Hepatocyte (in vitro differentiated cells): ENCODE results near the gene ZP1. TPM values are rescaled to one million over a fixed set of nuclear protein-coding genes. Genes with fewer than 3 reads are reported as not detected.
A peak's percentile ranks its signal among the peaks of the same experiment; 100 is the strongest.

Experiments
- DNase-seq: peaks from one replicate; pipeline ENCODE4 v3.0.0-alpha.2; 2016; ENCODE audit warnings: low spot score
- H2AFZ ChIP-seq: fragments of 200-600 bp; sonication (generic); 2 replicates; pipeline ENCODE4 v1.6.0; 2016; ENCODE audit warnings: antibody characterized with exemption, mild to moderate bottlenecking
- H3K27ac ChIP-seq: fragments of 200-600 bp; sonication (generic); 2 replicates; pipeline ENCODE4 v1.5.1; 2016; ENCODE audit warnings: mild to moderate bottlenecking
- H3K27me3 ChIP-seq: fragments of 200-600 bp; sonication (generic); 2 replicates; pipeline ENCODE4 v1.6.1; 2016
- H3K36me3 ChIP-seq: fragments of 200-600 bp; sonication (generic); replicated peaks from 2 replicates; pipeline ENCODE4 v1.5.1; 2016; ENCODE audit warnings: low read depth; ENCODE audit not compliant: insufficient read depth
- H3K4me1 ChIP-seq: fragments of 200-600 bp; sonication (generic); 2 replicates; pipeline ENCODE4 v1.5.1; 2016; ENCODE audit warnings: mild to moderate bottlenecking, moderate library complexity; ENCODE audit not compliant: insufficient read depth
- H3K4me2 ChIP-seq: fragments of 200-600 bp; sonication (generic); 2 replicates; pipeline ENCODE4 v1.6.0; 2016
- H3K4me3 ChIP-seq: fragments of 200-600 bp; sonication (generic); 2 replicates; pipeline ENCODE4 v1.5.1; 2016; ENCODE audit warnings: mild to moderate bottlenecking
- H3K79me2 ChIP-seq: fragments of 200-600 bp; sonication (generic); 2 replicates; pipeline ENCODE4 v1.6.0; 2017; ENCODE audit warnings: mild to moderate bottlenecking
- H3K9me2 ChIP-seq: fragments of 200-600 bp; sonication (generic); replicated peaks from 2 replicates; pipeline ENCODE4 v1.6.0; 2017; ENCODE audit warnings: mild to moderate bottlenecking; ENCODE audit not compliant: insufficient read depth
- H3K9me3 ChIP-seq: fragments of 200-600 bp; sonication (generic); 2 replicates; pipeline ENCODE4 v1.5.1; 2016; ENCODE audit warnings: low read depth, mild to moderate bottlenecking
- H4K20me1 ChIP-seq: fragments of 200-600 bp; sonication (generic); 2 replicates; pipeline ENCODE4 v1.6.0; 2016; ENCODE audit warnings: mild to moderate bottlenecking; ENCODE audit not compliant: insufficient read depth, poor library complexity, severe bottlenecking
- EZH2 ChIP-seq: fragments of 200-600 bp; sonication (generic); IDR thresholded peaks from 2 replicates; pipeline ENCODE4 v1.6.1; 2016; ENCODE audit warnings: antibody characterized with exemption, mild to moderate bottlenecking, borderline replicate concordance
- EZH2phosphoT487 ChIP-seq: fragments of 200-600 bp; sonication (generic); IDR thresholded peaks from one replicate; pipeline ENCODE4 v1.6.1; 2018; ENCODE audit warnings: antibody characterized with exemption, mild to moderate bottlenecking, low read depth, moderate library complexity; ENCODE audit not compliant: unreplicated experiment, severe bottlenecking
- WGBS: methylation state at CpG from one replicate; pipeline ENCODE4 v1.1.6; 2016; ENCODE audit warnings: low lambda C conversion rate; ENCODE audit errors: missing lambda C conversion rate; 5-methylcytosine and 5-hydroxymethylcytosine counted together
- polyA plus RNA-seq: library from polyadenylated mRNA; unstranded; fragments of >200 nt; fragmentation: Nextera tagmentation; extraction: Ambion mirVana; gene quantifications from 2 replicates; pipeline ENCODE4 v1.2.1, GENCODE V29; 2016
- total RNA-seq: library from RNA; depleted of rRNA; stranded (reverse); fragments of >200 nt; gene quantifications from 2 replicates; pipeline ENCODE4 v1.2.3, GENCODE V29; 2014
- TF ChIP-seq, protein P1 (sequence below): fragments of 200-600 bp; sonication (generic); IDR thresholded peaks from 2 replicates; pipeline ENCODE4 v1.5.1; 2016; ENCODE audit warnings: antibody characterized with exemption, mild to moderate bottlenecking; ENCODE audit not compliant: poor library complexity

Gene ZP1
- total and polyA plus RNA-seq, 2 experiments from 2014 or later: 1.6 TPM; not detected in 1

DNA sequence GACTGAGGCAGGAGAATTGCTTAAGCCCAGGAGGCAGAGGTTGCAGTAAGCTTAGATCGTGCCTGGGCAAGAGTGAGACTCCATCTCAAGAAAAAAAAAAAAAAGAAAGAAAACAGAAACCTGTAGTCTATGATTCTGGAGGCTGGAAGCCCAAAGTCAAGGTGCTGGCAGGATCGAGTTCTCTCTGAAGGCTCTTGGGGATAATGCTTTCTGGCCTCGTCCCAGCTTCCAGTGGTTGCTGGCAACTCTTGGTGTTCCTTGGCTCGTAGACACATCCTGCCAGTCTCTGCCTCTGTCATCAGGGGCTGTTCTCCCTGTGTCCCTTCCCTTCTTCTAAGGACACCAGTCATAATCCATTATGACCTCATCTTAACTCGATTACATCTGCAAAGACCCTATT is 42.2 kb upstream of the ZP1 start:
- Histone ChIP-seq H3K36me3 (no peaks in the 10 kb centered on the region), H3K79me2 (no peaks in the 10 kb centered on the region), H3K4me3 (no peak overlapping the region), H4K20me1 (no peaks in the 10 kb centered on the region), H3K4me2 (no peak overlapping the region), H3K27me3 (no peaks in the 10 kb centered on the region), H3K27ac (no peak overlapping the region), H2AFZ (no peak overlapping the region), H3K4me1 (no peaks in the 10 kb centered on the region), H3K9me3 (no peaks in the 10 kb centered on the region), H3K9me2 (no peaks in the 10 kb centered on the region)
- 93% methylated on average over 5 of the region's 5 CpGs for WGBS
- TF ChIP-seq, protein P1, sequence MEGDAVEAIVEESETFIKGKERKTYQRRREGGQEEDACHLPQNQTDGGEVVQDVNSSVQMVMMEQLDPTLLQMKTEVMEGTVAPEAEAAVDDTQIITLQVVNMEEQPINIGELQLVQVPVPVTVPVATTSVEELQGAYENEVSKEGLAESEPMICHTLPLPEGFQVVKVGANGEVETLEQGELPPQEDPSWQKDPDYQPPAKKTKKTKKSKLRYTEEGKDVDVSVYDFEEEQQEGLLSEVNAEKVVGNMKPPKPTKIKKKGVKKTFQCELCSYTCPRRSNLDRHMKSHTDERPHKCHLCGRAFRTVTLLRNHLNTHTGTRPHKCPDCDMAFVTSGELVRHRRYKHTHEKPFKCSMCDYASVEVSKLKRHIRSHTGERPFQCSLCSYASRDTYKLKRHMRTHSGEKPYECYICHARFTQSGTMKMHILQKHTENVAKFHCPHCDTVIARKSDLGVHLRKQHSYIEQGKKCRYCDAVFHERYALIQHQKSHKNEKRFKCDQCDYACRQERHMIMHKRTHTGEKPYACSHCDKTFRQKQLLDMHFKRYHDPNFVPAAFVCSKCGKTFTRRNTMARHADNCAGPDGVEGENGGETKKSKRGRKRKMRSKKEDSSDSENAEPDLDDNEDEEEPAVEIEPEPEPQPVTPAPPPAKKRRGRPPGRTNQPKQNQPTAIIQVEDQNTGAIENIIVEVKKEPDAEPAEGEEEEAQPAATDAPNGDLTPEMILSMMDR: no peak
- TF ChIP-seq EZH2: no peak
- no peak for TF ChIP-seq EZH2phosphoT487
- no peak for DNase-seq

DNA sequence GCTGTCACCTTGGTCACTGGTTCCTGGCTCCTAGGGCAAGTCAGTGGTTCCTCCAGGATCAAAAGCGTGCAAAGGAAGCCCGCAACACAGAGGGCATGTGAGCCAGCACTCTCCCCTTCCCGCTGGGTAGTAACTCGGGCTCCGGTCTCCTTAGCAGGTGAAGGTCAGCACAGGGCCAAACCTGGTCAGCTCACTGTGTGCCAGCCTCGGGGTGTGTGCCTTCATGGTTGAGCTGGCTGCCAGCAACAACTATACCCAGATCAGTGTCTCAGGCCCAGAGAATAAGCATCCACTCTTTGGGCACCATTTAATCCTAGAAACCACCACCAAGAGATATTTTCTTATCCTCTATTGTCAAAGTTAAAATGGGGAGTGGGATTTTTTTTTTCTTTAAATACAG is 41.6 kb upstream of the ZP1 start:
- no peaks in the 10 kb centered on the region for H3K9me2 ChIP-seq
- H3K9me3 ChIP-seq: no peaks in the 10 kb centered on the region
- TF ChIP-seq, protein P1: no peak
- no peak for TF ChIP-seq EZH2phosphoT487
- H4K20me1 ChIP-seq: no peaks in the 10 kb centered on the region
- DNase-seq: no peak
- no peaks in the 10 kb centered on the region for H3K79me2 ChIP-seq
- H3K4me1 ChIP-seq: no peaks in the 10 kb centered on the region
- no peaks in the 10 kb centered on the region for H3K36me3 ChIP-seq
- H3K27ac ChIP-seq: no peak overlapping the region
- no peak overlapping the region for H2AFZ ChIP-seq
- no peak overlapping the region for H3K4me3 ChIP-seq
- WGBS: 84% methylated on average over 5 of the region's 6 CpGs
- H3K27me3 ChIP-seq: no peaks in the 10 kb centered on the region
- no peak overlapping the region for H3K4me2 ChIP-seq

DNA sequence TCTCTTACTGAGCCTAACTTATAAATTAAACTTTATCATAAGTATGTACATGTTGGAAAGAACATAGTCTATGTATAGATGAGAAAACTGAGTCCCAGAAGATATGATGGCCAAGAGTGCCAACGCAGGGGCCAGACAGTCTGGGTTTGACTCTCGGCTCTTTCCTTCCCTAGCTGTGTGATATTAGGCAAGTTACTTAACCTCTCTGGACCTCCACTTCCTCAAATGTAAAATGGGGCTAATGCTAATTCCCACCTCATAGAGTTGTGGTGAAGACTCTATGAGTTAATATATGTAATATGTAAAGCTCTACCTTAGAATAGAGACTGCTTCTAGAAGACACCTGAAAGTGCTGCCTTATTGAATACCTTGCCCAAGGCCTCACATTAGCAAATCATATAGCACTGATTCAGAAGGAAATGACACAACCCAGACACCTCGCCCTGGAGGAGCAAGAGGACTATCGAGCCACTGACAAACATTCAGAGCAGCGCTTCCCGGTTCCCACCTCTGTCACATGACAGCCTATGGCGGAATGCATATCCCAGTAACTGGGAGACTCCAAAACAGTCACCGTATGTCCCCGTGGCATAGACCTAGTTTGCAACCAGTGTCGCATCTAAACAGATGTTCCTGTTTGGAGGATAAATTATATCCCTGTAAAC is 36.7 kb upstream of the ZP1 start:
- DNase-seq: no peak
- Histone ChIP-seq H3K9me2 (no peaks in the 10 kb centered on the region), H3K79me2 (no peaks in the 10 kb centered on the region), H3K27me3 (peaks cover 6% of the 10 kb centered on the region), H3K4me2 (peak overlapping the region; percentile 47), H3K36me3 (no peaks in the 10 kb centered on the region), H3K4me1 (no peaks in the 10 kb centered on the region), H2AFZ (no peak overlapping the region), H3K4me3 (no peak overlapping the region), H3K27ac (no peak overlapping the region), H3K9me3 (no peaks in the 10 kb centered on the region), H4K20me1 (no peaks in the 10 kb centered on the region)
- no peak for TF ChIP-seq EZH2phosphoT487
- WGBS: 50% methylated on average over 10 of the region's 10 CpGs

DNA sequence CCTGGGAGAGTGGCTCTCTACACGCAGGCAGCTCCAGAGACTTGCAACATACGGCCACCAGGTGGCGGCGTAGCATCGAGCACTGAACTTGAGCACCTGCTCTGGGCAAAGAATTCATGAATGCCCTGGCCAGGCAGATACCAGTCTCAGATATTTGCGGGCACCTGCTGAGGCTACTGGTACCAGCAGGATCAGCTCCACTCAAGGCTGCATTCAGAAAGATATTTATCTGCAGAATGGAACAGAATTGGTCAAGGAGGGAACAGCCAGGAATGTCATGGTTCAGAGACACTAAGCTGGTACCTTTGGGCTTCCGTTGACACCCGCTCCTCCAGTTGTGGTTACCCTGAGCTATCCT is 36.2 kb upstream of the ZP1 start:
- H3K4me2 ChIP-seq: peak overlapping the region; percentile 47
- no peaks in the 10 kb centered on the region for H4K20me1 ChIP-seq
- no peaks in the 10 kb centered on the region for H3K36me3 ChIP-seq
- DNase-seq: peak; percentile 87
- H3K27me3 ChIP-seq: peaks cover 6% of the 10 kb centered on the region
- no peaks in the 10 kb centered on the region for H3K79me2 ChIP-seq
- no peaks in the 10 kb centered on the region for H3K9me2 ChIP-seq
- H3K9me3 ChIP-seq: no peaks in the 10 kb centered on the region
- no peak for TF ChIP-seq EZH2phosphoT487
- TF ChIP-seq, protein P1: peak; percentile 94
- TF ChIP-seq EZH2: no peak
- H3K4me3 ChIP-seq: no peak overlapping the region
- H2AFZ ChIP-seq: no peak overlapping the region
- 25% methylated on average over 8 of the region's 8 CpGs for WGBS
- no peak overlapping the region for H3K27ac ChIP-seq
- no peaks in the 10 kb centered on the region for H3K4me1 ChIP-seq
